ENCODE results near the gene DYNC1I1.

Gene DYNC1I1

DNA sequence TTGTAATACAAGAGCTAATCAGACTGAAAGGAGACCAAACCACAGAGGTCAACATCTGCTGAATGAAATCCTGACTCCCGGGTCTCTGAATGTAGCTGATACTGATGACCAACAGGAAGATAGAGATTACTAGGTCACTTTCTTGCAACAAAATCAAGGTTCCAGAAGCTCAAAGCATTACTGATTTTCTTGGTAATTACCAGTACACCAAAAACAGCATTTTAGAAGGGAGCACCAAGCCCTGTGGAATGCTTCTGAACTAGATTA is 371.8 kb downstream of the DYNC1I1 start:
- Histone ChIP-seq H3K27me3 (no peaks in the 10 kb centered on the region), H3K9me3 (no peaks in the 10 kb centered on the region), H3K4me1 (no peaks in the 10 kb centered on the region), H3K36me3 (no peaks in the 10 kb centered on the region), H3K4me3 (ENCODE audit: low read depth, low read length) (no peak overlapping the region)
- TF ChIP-seq CTCF (IDR thresholded peaks at IDR 0.05; ENCODE audit: low read depth, low read length), result no peak
- DNase-seq, result no peak

Measured in BE2C (cell line).